ENCODE measurements around the gene TMEM143. TPM values are rescaled to one million over a fixed set of nuclear protein-coding genes. Genes with fewer than 3 reads are reported as not detected.

TMEM143 gene
- total RNA-seq, 1 experiment from 2014 or later = 15.2 TPM

DNA sequence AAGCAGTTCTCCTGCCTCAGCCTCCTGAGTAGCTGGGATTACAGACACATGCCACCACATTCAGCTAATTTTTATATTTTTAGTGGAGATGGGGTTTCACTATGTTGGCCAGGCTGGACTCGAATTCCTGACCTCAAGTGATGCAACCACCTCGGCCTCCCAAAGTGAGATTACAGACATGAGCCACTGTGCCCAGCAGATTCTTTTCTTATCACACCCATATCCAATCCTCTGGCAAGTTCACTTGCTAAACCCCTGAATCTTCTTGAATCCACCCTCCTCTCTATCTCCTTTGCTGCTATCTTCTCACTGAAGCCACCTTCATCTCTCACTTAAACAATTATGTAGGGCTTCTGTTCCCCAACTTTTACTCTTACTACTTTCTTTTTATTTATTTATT, 17.5 kb downstream of the TMEM143 start:
- WGBS (ENCODE audit: extremely low coverage, insufficient read length, low lambda C conversion rate) = no CpG with 5 or more reads among the region's 2 CpGs
- H3K56ac ChIP-seq (ENCODE audit: insufficient read length, low read depth, low read length) = no peak overlapping the region
- H2BK20ac ChIP-seq (ENCODE audit: low read depth, low read length, poor library complexity, severe bottlenecking) = no peak overlapping the region
- no peak overlapping the region for H3T11ph ChIP-seq (ENCODE audit: low read length)
- H3K9me3 ChIP-seq (ENCODE audit: control insufficient read depth, low read depth, low read length) = no peaks in the 10 kb centered on the region
- H3K79me2 ChIP-seq (ENCODE audit: insufficient read depth, low read length) = no peaks in the 10 kb centered on the region
- no peak overlapping the region for H4K8ac ChIP-seq (replicated peaks; ENCODE audit: insufficient read length, low read depth, low read length)
- H3K36me3 Mint-ChIP-seq (ENCODE audit: insufficient read depth in 1 of 3, low read depth in 3 of 3) = peaks cover 0 to 4% (median 0%) of the 10 kb centered on the region in 3 experiments; a peak in 2 of 7 replicates
- no peak overlapping the region for H3K18ac ChIP-seq (ENCODE audit: insufficient read length, low read depth, low read length)
- no peak overlapping the region for H2AK5ac ChIP-seq (ENCODE audit: insufficient read length, low read length)
- H2BK5ac ChIP-seq (ENCODE audit: insufficient read length, low read length) = no peak overlapping the region
- H2BK15ac ChIP-seq (ENCODE audit: low read depth, low read length) = no peak overlapping the region
- H3K27ac ChIP-seq (ENCODE audit: insufficient read length, low read depth, low read length) = no peak overlapping the region
- H4K91ac ChIP-seq (ENCODE audit: insufficient read length, low read depth, low read length) = no peak overlapping the region
- H3K27me3 ChIP-seq (ENCODE audit: insufficient read depth, low read length) = no peaks in the 10 kb centered on the region
- H4K20me1 ChIP-seq (ENCODE audit: control insufficient read depth, insufficient read depth, insufficient read length) = no peaks in the 10 kb centered on the region
- no peak overlapping the region for H3K4ac ChIP-seq (ENCODE audit: low read depth, low read length)
- no peaks in the 10 kb centered on the region for H3K9me3 Mint-ChIP-seq
- TF ChIP-seq, protein P1, sequence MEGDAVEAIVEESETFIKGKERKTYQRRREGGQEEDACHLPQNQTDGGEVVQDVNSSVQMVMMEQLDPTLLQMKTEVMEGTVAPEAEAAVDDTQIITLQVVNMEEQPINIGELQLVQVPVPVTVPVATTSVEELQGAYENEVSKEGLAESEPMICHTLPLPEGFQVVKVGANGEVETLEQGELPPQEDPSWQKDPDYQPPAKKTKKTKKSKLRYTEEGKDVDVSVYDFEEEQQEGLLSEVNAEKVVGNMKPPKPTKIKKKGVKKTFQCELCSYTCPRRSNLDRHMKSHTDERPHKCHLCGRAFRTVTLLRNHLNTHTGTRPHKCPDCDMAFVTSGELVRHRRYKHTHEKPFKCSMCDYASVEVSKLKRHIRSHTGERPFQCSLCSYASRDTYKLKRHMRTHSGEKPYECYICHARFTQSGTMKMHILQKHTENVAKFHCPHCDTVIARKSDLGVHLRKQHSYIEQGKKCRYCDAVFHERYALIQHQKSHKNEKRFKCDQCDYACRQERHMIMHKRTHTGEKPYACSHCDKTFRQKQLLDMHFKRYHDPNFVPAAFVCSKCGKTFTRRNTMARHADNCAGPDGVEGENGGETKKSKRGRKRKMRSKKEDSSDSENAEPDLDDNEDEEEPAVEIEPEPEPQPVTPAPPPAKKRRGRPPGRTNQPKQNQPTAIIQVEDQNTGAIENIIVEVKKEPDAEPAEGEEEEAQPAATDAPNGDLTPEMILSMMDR (conservative IDR thresholded peaks at IDR 0.05) = no peak
- no peak overlapping the region for H3K23ac ChIP-seq (ENCODE audit: insufficient read length, low read depth, low read length)
- H3K4me1 ChIP-seq (ENCODE audit: insufficient read depth, low read length) = no peaks in the 10 kb centered on the region
- peaks cover 2 to 6% of the 10 kb centered on the region in 2 experiments; a peak in 3 of 4 replicates for H3K4me1 Mint-ChIP-seq
- H2BK120ac ChIP-seq (ENCODE audit: low read depth, low read length, poor library complexity, severe bottlenecking) = no peak overlapping the region
- no peak overlapping the region for H3K4me2 ChIP-seq (ENCODE audit: insufficient read depth, insufficient read length, low read length)
- no peak for DNase-seq
- H3K4me3 Mint-ChIP-seq = no peak overlapping the region
- no peaks in the 10 kb centered on the region for H3K23me2 ChIP-seq (ENCODE audit: insufficient read length, low read depth, low read length, poor library complexity, severe bottlenecking)
- H3K9ac ChIP-seq (ENCODE audit: extremely low read depth, insufficient read length, low read length) = no peak overlapping the region
- H3K27me3 Mint-ChIP-seq (ENCODE audit: low read depth) = no peaks in the 10 kb centered on the region
- H3K79me1 ChIP-seq (ENCODE audit: insufficient read depth, low read depth, low read length, poor library complexity, severe bottlenecking) = no peaks in the 10 kb centered on the region
- H3K27ac Mint-ChIP-seq = no peak overlapping the region
- no peak overlapping the region for H2AFZ ChIP-seq (ENCODE audit: low read length)
- H2BK12ac ChIP-seq (ENCODE audit: insufficient read length, low read depth, low read length) = no peak overlapping the region
- H3K14ac ChIP-seq (ENCODE audit: insufficient read depth, low read length) = no peak overlapping the region
- no peak overlapping the region for H4K5ac ChIP-seq (ENCODE audit: insufficient read length, low read depth, low read length)
